Fibroblast of skin of left quadriceps (primary cell): Measurements from ENCODE around the gene CELA1.

Experiments
- DNase-seq, 2 experiments: peaks; one replicate each; pipeline ENCODE4 v3.0.0-alpha.2; 2013; ENCODE audit warnings: low read depth in 2 of 2

Gene CELA1

DNA sequence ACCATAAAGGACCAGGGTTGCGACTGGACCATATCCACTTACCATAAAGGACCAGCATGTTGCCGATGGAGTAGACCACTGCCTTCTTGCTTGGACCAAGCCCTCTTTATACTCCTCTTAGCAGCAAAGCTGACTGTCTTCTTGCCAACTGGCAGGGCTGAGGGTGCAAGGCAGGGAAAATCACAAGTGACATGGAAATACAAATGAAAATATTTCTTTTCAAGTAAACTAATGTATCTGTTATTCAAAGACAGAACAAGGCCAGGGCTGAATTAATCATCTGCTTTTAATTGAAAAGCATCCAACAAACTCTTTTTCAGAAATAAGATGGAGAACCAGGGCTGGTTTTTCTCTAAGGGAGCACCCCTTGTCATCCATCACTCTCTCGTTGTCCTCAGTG, at the start of gene CELA1:
Gene CELA1, minus strand, starts transcription at position 99 of the 400 bp plus-strand sequence. Its CDS starts 41 bp downstream, at position 58.
- DNase-seq: no peak

DNA sequence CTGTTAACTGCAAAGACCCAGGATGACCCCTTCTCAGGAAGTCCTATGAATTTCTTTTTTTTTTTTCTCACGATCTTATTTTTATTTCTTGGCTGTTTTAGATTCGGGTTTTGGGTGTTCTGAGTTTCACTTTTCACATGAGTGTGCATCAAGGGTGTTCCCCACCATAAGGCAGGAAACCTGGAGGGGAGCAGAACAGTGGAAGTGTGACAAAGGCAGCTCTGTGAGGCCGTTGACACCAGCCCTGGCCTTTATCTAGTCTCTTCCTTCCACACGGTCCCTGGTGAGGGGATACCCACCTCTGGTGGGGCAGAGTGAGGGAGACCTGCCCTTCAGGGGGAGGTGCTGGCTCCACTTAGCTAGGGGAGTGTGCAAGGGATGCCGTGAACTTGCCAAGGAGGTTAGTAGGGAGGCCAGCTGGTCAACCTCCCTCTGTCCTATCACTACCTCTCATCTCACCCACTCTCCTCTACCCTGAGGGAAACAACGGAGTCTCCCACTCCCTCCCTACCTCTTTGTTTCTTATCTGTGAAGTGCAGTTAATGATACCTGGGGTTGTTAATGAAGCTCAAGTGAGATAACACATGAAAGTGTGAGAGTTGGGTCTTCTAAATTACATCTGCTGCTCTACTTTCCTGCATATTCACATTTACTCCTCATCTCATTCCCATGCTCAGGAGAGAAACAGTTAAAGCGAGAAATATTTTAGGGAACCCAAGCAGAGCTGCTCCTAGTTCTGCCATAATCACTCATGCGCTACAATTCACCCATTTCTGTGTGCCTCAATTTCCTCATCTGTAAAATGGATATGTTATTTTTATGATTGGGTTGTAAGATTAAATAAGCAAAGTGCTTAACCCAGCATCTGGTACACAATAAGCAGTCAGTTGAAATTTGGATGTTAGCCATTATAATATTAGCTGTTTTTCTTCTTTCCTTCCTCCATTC, 49.1 kb upstream of the CELA1 start:
- no peak for DNase-seq

DNA sequence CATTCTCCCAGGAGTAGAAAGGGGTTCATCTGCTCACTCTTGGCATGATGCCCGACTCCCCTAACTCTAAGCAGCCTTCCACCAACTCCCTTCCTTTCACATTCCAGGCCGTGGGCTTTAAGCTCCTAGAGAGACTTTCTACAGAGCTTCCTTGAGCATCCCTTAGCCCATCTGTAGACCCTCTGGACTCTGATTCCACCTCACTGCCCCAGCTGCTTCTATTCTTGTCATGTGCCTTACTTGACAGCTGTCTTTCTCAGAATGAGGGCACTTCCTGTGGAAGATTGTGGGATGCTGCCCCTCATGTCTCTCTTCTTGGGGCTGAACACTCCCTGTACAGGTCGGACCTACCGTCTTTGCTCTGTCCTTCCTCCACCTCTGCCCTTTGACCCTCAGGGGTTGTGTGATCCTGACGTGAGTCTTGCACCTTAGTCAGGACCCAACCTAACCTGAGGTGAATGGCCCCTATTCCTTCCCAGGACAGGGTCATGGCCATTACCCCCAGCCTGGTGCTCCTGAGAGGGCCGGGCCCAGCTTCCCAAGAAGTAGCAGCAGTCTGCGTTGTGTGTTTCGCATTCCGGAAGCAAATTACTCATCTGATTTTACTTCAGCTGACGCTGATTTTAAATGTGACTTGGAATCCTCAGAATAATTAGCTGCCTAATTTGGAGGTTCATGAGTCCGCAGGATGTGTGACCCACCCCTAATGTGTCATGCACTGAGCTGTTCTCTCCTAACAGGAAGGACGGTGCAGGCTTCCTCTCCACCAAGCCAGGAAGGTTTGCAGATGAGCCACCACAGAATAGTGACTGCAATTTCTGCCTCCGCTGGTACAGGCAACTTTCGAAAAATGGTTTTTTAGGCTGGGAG, 47.4 kb upstream of the CELA1 start:
- DNase-seq: peak; percentile 85 to 86

DNA sequence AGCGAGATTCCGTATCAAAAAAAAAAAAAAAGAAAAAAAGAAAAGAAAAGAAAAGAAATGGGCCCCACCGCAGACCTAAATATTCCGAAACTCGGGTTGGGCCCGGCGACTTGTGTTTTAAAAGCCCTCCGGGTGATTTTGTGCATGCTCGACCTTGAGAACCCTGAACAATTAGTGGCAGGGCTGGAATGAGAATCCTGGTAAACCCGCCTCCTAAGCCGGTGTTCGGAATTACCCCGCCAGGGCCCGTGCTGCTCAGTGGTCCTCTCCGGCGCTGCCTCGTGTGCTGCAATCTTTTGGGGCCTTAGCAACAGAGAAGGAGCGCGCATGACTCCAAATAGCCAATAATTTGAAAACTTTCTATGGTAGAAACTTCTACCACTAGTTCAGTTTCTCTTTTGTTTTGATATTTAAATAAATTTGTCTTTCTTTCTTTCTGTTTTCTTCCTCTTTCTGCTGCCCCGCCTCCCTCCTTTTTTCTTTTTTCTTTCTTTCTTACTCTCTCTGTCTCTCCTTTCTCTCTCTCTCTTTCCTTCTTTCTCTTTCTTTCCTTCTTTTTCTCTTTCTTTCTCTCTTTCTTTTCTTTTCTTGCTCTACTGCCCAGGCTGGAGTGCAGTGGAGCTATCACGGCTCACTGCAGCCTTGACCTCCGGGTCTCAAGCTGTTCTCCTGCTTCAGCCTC, 46.2 kb upstream of the CELA1 start:
- DNase-seq: no peak

DNA sequence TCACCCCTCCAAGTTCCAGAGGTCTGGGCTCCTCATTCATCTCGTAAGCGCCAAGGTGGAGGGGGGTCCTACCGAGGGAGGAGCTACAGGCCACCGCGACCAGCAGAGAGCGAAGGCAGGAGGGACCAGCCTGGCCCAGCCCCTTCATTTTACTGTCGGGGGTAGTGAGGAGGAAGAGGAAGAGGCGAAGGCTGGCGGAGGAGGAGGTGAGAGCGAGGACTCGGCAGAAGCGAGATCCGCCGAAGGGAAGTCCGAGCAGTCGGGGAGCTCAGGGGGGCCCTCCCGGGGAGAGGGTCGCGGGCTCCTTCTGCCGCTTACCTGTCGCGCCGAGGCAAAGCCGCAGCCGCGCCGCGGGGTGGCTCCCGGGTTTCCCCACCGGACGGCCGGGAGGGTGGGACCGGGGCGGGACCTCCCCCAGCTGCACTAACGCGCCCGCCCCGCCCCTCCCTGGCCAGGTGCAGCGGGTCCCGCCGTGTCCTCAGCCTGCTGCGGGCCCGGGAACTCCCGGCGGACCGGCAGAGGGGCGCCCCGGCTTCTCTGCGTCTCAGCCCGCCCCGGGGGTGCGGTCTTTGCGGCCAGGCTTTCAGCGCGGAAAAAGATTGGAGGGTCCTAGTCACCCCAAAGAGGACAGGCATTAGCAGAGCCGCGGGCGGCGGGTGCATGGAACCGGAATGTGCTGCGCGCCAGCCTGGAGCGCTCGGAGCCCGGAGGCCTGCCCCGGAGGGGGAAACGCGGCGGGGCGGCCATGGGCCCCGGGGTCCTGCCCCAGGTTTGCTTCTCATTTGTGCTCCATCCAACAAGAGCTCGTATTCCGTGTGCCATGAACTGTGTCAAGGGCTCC, 45.0 kb upstream of the CELA1 start, which contains the start of gene GALNT6:
Gene GALNT6, minus strand, starts transcription at position 124 of the 841 bp plus-strand sequence. CDS start 11,625 bp downstream, outside the sequence.
- no peak for DNase-seq

DNA sequence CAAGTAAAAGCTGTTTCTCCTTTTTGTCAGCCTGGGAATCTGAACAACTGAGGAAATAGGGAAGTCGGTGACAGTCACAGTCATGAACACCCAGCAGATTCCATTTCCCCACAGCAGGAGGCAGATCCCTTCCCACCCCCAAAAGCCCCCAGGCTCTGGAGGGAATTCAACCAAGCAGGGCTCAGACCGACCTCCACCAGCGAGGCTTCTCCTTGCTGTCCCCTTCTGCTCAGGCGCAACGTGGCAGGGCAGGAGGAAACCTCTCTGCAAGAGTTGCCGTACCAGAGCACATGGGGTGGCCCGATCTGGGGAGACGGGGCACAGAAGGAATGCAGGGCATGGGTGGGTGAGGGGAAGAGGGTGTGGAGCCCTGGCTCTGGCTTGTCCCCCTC, 44.4 kb upstream of the CELA1 start:
- DNase-seq: no peak

DNA sequence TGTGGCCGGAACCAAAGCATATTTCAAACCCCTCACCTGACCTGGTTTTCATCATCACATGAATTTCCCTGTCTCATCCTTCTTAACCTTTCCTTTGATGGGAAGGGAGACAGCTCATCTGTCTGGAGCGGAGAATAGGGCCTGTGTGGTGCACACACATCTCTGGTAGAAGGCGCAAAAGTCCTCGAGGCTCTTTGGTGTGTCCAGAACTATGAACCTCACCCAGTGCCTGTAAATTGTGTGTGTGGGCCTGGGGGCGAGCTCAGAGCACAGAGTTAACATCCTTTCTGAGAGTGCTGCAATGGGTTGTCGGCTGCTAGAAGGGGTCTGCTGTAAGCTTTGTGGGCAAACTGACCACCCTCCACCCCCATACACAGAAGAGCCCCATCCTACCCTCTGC, 44.0 kb upstream of the CELA1 start:
- DNase-seq: no peak

DNA sequence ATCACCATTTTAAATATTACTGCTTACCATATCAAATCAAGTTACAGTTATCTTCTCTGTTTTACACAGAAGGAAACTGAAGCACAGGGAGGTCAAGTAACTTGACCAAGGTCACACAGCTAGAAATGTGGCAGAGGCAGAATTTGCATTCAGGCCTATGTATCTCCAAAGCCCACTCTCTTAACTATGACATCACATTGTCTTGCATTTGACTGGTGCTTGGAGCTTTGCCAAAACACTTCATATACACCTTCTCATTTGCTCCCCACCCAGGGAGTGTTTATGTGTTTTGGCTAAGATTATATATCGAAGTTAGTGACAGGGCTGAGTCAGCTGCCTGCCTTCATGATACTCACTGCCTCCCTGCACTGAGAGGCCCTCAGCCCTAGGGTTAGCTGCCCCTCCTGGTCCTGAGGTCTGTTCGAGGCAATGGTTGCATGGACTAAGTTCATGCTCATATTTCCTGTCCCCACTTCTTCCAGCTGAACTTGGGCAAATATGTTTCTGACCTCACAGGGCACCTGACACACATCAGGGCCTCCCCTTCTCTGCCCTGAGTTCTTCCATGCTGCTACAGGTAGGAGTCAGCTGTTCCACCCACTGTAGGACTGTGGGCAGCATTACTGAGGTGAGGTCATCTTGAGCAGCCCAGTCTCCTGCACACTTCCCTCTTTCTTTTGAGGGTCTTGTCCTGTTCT, 43.0 kb upstream of the CELA1 start:
- no peak for DNase-seq

DNA sequence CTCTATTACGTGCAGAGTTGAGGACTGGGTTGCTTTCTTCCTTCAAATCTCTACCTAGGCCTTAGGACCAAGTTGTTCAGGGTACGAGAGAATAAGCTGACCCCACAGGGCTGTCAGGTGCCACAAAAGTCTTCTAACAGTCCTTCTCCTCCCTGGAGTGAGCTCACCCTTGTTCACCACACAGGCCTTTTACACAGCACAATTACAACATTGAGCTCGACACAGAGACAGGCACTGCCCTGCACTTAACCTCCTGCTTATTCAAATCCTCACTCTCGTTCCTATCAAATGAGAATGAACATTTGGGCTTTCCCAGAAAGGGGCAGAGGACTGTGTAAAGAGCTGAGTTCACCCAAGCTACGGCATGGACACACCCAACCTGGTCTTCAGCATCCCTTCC, 42.4 kb upstream of the CELA1 start:
- no peak for DNase-seq

DNA sequence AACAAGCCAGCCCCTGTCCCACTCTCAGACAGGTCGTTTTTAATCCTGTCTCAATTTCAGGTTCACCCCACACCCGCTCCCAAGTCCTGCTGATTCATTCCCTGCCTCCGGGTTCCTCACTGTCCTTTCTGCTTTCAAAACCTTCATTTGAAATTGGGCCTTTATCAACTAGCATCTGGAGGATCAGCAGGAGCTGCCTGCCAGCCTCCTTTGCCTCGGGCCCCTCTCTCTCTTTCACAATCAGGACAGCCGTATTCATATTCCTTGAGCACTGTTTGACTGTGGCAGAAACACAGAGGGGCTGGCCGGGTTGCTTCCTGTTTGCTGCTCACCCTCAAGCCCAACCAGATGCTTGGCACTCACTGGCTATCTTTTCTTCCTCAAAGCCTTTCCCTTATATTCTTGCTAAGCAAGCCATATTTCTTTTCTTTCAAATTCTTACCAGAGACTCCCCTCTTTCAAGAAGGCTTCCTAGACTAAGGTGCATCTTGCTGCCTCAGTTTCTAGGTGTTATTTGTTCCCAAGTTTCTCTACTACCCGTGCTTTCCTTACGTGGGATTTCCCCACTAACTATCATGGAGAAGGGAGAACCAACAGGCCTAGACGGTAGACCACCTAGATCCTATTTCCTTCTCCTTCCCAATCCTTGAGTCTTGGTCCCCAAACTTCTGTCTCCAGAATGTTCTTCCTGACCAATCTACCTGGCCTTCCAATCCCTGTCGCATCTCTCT, 41.8 kb upstream of the CELA1 start:
- peak in 1 of 2 experiments; percentile 36 for DNase-seq

DNA sequence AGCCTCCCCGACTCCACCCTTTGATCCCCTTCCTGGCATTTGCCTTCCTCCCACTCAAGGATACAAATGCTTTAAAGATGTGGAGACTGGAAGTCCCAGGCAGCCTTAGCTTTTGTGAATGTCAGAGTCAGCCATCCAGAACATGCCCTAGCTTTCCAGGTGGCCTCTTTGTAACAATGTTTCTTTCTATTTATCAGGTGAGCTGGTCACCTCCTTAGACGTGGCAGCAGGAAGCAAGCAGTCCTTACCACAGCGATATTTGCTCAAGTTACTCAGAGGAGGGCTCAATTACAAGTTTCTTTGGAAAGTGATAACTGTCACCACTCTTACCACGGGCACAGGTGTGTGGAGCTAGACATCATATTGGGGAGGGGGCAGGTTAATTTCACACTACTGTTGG, 39.9 kb upstream of the CELA1 start:
- DNase-seq: no peak

DNA sequence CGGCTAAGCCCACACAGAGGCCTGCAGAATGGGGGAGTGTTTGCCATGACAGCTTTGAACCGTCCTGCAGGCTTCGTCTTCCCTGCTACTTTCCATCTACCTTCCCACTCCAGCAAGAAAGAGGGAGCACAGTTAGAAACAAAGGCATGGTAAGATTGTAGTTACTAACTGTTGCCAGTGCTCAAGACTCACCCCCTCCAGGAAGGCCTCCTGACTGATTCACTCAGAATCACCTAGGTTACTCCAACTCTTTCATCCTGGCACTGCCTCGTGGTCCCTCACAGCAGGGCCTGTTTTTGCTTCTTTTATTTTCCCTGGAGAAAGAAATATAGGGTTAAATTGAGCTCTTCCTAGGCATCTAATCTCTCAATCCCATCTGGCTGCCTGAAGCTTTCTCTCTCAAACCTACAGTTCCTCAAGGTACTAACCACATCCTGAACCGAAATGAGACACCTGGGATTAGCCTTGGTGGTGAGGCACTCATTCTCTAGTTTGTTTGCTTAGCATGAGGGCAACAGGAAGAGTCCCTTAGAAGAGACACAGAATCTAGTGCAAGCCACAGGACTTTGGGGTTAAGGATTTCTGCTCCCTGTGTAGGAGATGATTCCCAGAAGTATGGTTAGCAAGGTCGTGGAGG, 36.9 kb upstream of the CELA1 start:
- no peak for DNase-seq

DNA sequence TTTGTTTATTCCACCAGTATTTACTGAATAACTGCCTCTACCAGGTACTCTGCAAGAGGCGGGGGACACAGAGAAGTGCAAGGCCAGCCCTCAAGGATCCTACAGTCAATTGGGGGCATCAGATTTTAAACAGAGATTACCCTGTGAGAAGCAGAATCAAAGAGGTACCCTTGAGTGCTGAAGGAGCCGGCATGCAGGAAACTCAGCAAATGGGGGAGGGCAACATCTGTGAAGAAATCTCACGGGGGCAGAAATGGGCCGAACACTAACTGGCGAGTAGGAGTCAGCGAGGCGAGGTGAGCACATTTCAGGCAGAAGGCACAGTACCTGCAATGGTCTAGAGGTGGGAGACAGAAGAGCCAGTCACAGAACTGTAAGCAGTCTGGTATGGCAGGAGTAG, 35.7 kb upstream of the CELA1 start:
- no peak for DNase-seq

DNA sequence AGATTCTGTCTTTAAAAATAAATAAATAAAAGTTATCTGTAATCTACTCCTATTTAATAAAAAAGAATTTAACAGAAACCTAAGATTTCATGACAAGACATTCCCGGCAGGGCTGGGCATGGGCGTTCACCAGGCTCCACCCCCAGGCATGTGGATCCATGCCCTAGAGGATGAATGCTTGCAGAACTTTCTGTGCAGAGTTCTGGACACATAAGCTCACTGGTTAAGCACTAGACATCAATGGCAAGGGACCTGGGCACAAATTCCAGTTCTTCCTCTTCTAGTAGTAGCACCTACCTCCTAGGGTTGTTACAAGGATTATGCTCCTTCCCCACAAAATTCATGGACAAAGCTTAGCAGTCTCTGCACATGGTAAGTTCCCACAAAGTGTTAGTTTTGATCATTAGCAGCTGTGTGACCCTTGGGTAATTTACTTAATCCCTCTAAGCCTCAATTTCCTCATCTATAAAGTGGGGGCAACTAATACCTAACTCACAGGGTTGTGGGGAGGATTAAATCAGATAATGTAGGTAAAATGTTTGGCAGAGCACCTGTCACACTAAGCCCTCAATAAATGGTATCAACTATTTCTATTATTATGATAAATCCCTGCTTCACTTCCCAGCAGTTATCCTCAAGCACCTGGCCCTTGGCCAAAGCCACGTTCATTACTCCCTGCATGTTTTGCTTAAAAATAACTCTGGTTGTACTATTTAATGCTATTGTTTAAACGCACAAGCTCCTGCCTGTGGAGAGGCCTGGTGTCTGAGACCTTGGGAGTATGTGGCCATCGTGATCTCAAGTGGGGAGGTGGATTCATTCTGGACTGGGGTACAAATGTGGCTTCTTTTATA, 35.0 kb upstream of the CELA1 start:
- no peak for DNase-seq

DNA sequence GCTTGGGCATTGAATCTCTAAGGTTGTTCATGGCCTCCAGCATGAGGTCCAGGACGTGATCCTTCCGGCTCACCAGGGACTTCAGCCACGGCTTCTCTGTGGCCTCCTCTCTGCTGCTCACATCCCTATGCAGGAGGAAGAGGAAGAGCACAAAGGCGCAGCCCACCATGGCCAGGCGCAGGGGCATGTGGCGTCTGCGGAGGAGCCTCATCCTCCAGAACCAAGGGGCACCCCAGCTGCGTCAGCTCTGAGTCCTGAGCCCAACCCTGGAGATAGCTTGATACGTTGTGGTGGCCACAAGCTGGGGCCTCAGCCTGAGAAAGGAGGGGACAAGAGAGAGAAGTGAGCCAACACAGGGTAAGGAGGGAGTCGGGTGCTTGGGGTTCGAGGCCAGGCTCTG, 33.1 kb upstream of the CELA1 start:
- no peak for DNase-seq

DNA sequence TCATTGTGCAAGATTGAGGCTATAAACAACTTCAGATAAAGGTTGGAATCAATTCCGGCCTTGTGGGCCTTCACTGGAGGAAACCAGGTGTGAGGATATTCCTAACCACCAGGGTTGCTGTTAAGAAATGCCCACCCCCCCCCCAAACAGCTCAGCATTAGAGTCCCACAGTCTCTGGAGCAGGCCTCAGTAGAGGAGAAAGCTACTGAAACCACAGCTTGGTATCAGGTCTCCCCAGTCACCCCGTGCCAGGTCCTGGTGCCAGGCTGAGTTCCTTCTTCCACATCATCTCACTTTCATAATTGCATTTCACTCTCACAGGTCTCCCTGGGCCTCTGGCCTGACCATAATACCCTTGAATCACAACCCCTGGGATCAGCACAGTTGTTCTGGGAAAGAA, 32.3 kb upstream of the CELA1 start:
- DNase-seq: no peak

DNA sequence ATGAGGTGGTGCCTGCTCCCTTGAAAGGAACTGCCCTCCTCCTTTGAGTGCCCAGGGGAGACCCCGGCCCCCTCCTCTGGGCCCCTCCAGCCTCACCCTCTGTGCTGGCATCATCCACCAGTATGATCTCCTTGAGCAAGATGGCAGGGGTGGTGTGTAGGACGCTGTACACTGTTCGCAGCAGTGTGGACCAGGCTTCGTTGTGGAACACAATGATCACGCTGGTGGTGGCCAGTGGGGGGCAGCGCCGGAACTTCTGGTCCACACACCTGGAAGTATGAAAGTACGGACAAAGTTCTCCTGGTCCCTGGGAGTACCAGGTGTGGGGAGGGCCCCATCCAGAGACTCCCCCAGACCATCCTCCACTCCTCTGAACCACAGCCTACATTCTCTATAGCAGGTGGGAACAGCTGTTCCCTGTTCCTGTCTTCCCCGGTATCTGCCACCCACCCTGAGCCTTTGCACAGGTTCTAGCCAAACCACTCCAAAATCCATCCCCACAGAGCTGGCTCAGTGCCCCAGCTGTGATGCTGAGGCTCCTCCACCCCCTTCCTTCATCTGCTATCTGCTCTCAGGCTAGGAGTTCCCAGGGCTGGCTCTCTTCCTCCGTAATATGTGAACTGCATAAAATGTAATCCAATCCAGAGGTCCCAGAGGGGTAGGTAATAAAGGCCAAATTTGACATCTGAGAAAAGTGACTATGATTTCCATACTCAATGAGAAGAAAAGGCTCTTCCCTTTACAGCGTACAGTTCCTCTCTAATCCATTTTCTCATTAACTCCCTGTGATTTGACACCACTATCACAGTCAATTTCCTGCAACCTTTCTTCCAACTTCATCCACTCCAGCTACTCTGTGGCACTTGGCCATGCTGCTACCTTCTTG, 30.9 kb upstream of the CELA1 start:
- no peak for DNase-seq
